GM12801 (cell line): ENCODE measurements around the gene MOGAT2.

Source experiments
- CTCF ChIP-seq: IDR thresholded peaks from one replicate; pipeline ENCODE4 v1.5.1; 2011; ENCODE audit warnings: control low read depth; ENCODE audit not compliant: insufficient read length; ENCODE audit errors: extremely low read depth

The MOGAT2 gene

GRCh38 chr11:75759832-75760231, 42.2 kb downstream of the MOGAT2 start:
- no peak for TF ChIP-seq CTCF

GRCh38 chr11:75760243-75760642, 42.6 kb downstream of the MOGAT2 start:
- no peak for TF ChIP-seq CTCF

- no peak for TF ChIP-seq CTCF
These were observed 43.3 kb downstream of the MOGAT2 start for GRCh38 chr11:75760710-75761493.

GRCh38 chr11:75762158-75762557, 44.5 kb downstream of the MOGAT2 start:
- no peak for TF ChIP-seq CTCF

GRCh38 chr11:75762885-75763284, 45.2 kb downstream of the MOGAT2 start:
- TF ChIP-seq CTCF = no peak

- TF ChIP-seq CTCF = no peak
These were observed 46.2 kb downstream of the MOGAT2 start for GRCh38 chr11:75763846-75764245.

- no peak for TF ChIP-seq CTCF
These were observed 47.5 kb downstream of the MOGAT2 start for GRCh38 chr11:75765116-75765515.
